Left lobe of liver (tissue), 2 donors: ENCODE measurements around the gene CRHBP. TPM values are rescaled to one million over a fixed set of nuclear protein-coding genes. Genes with fewer than 3 reads are reported as not detected.
"Not testable (repeated sequence)": the region's sequence is repeated elsewhere in the genome, so short reads cannot be mapped to it uniquely, and the experiment has no call there.

Experiments
- ATAC-seq: fragments of 200-7000 bp; cut with Tn5 transposase; one replicate; pipeline ENCODE4 v1.9.1; 2020; ENCODE audit warnings: mild to moderate bottlenecking, moderate library complexity
- DNase-seq: peaks from one replicate; pipeline ENCODE4 v3.0.0-alpha.2; 2020; ENCODE audit warnings: low spot score
- total RNA-seq: library from RNA; stranded (reverse); gene quantifications from one replicate; pipeline ENCODE4 v1.2.1, GENCODE V29; 2021
- donor health status: DM: no; HTN: no; CAD: no; lungs with moderate emphysema.
- donor health status: DM: no; HTN: yes; CAD: no.

Gene CRHBP, protein sequence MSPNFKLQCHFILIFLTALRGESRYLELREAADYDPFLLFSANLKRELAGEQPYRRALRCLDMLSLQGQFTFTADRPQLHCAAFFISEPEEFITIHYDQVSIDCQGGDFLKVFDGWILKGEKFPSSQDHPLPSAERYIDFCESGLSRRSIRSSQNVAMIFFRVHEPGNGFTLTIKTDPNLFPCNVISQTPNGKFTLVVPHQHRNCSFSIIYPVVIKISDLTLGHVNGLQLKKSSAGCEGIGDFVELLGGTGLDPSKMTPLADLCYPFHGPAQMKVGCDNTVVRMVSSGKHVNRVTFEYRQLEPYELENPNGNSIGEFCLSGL
- 26.4 TPM for total RNA-seq

DNA sequence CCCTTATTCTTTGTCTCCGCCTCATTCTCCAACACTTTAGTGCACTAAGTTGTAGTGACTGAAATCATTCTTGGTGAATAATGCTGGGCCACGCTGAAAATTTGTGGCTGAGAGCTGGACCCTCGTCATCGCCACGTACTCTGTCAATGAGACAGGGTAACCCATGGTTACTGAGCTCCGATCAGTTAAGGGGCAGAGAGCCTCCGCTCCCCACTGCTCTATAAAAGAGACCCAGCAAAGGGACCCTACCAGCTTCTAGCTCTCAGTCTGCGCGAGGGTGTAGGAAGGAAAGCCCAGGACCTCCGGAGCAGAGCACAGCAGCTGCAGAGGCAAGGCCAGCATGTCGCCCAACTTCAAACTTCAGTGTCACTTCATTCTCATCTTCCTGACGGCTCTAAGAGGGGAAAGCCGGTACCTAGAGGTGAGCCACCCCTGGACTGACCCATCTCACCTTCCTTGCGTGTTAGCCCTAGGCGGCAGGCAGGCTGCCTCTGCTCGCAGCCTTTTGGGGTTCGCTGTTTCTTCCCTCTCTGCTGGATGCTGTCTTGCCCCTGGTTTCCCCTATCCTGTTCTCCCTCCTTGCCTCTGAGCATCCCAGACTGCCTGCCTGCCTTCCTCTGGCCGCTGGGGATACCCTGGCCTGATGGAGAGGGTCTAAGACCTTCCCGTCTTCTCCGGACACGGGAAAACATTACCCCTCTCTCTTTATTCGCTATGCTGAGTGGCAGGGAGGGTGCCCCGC, at the start of gene CRHBP:
Gene CRHBP, plus strand, starts transcription at position 251 of the 742 bp plus-strand sequence. Its CDS starts 90 bp downstream, at position 341.
- peak; percentile 43 for ATAC-seq
- DNase-seq = no peak

DNA sequence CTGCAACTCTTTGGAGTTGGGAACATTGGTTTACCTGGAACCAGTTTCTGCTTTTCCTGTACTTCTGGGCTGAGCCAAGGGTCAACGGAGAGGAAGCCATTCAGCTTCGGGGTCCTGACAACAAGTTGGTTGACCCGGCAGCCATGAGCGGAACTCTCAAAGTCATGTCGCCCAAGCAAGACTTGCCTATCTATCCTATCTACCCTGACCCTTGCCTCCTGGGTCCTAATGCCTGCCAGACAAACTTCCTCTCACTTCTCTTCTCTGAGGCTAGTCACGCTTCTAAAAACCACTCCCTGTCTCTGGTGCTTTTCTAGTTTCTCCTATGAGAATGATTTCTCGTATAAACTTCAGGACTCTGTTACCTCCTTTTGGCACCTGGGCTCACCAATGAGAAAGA, 44.7 kb upstream of the CRHBP start:
- DNase-seq (no peak), ATAC-seq (no peak)

DNA sequence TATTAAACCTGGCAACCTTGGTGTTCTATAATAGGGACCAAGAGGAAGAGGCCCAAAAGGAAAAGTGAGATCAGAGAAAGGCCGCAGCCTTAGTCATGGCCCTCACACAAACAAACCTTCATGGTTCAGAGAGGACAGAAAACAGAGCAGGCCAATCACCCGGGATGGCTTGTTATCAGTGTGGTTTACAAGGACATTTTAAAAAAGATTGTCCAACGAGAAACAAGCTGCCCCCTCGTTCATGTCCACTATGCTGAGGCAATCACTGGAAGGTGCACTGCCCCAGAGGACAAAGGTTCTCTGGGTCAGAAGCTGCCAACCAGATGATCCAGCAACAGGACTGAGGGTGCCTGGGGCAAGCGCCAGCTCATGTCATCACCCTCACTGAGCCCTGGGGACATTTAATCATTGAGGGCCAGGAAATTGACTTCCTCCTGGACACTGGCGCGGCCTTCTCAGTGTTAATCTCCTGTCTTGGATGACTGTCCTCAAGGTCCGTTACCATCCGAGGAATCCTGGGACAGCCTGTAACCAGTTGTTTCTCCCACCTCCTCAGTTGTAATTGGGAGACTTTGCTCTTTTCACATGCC, 42.4 kb upstream of the CRHBP start:
- ATAC-seq (peak; percentile 70), DNase-seq (peak; percentile 93)

DNA sequence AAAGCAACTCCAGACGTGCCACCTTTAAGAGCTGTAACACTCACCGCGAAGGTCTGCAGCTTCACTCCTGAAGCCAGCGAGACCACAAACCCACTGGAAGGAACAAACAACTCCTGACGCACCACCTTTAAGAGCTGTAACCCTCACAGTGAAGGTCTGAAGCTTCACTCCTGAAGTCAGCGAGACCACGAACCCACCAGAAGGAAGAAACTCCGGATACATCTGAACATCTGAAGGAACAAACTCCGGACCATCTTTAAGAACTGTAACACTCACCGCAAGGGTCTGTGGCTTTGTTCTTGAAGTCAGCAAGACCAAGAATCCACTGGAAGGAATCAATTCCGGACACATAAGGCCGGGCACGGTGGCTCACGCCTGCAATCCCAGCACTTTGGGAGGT, 38.2 kb upstream of the CRHBP start:
- not testable (repeated sequence) for DNase-seq, ATAC-seq

DNA sequence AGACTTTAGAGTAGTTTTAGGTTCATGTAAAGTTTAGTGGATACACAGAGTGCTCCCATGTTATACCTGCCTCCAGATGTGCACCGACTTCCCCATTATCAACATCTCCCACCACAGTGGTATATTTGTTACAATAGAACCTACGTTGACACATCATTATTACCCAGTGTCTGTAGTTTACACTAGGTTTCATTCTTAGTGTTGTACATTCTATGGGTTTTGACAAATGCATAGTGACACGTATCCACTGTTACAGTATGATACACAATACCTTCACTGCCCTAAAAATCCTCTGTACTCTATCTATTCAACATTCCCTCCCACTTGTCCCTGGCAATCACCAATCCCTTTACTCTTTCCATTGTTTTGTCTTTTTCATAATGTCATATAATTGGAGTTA, 34.3 kb upstream of the CRHBP start:
- DNase-seq (no peak), ATAC-seq (no peak)

DNA sequence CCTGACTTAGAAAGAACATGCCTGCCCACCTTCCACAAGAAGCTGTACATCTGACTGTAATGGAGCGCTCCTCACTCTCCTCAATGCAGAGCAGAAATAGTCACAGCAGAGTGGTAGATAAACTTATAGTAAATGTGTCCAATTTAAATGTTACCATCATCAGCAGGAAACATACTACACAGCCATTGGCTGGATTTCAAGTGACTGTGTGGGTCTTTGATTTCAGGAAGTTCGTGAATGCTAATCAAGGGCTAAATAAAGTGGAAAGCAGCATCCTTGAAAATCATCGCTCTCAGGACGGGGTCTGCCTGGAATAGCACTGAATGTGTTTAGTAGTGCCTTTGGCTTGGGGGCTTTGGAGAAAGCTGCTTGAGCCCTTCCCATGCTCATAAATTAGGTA, 32.4 kb upstream of the CRHBP start:
- no peak for ATAC-seq
- DNase-seq = no peak

DNA sequence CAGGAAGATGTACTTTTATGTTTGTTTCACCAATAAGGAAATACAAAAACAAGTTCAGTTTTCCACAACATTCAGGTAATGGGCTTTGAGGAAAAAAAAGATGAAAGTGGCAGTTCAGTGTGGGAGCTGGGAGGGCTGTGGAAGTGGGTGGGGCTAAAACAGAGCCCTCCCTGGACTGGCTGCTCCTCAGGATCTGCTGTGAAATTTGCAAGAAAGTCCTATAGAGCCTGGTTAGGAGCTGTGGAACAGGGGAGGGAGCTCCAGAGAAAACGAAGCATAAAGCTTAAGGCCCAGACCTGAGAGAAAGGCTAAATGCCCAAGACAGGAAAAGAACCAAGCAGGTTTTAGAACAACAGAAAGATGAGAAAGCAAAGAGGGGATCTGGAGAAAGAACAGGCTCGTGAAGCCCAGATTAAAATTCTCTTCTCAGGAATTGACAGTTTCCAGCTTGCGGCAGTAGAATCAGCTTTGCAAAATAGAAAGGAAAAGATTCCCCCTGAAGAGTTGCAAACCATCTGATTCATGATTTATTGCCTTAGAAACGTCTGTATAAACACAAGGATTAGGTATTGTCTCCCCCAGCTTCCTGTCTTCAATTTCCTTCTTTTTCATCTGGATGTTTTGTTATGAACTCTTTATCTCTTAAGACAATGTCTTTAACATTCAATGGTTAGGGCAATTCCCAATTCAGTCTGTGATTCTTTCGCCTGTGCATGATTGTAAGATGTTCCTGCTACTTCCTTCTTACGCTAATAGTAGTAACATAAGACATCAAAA, 26.3 kb upstream of the CRHBP start:
- no peak for DNase-seq
- no peak for ATAC-seq

DNA sequence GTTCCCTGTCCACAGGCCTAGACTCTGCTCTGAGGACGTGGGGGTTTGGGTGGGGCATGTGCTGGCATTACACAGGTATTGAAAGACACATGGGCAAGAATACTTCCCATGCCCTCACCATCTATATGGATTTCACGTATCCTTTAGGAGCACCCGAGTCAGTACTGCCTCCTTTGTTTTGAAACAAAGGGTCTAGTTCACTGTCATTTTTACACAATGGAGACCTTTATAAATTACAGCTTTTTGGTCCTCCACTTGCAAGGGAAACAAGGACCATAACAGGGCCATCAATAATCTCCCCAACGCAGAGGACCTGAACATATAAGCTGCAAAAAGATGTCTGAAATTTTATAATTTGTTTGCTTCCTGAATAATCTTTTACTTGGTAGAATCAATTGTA, 24.9 kb upstream of the CRHBP start:
- DNase-seq (no peak), ATAC-seq (no peak)

DNA sequence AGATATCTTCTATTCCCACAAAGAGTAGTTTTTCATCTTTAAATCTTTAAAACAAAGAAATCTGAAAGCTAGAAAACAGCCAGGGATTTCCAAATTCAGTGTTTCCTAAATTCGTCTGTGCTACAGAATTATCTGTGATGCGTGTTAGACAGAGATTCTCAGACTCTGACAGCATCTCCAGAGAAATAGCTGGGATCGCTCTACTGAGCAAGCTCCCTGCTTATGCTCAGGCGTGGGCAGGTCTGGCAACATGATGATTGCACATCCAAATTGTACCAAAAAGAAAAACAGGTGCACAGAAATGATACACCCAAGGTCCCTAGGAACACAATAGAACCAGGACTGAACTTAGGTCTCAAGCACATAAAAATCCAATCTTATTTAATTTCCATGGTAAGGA, 22.8 kb upstream of the CRHBP start:
- ATAC-seq = no peak
- no peak for DNase-seq

DNA sequence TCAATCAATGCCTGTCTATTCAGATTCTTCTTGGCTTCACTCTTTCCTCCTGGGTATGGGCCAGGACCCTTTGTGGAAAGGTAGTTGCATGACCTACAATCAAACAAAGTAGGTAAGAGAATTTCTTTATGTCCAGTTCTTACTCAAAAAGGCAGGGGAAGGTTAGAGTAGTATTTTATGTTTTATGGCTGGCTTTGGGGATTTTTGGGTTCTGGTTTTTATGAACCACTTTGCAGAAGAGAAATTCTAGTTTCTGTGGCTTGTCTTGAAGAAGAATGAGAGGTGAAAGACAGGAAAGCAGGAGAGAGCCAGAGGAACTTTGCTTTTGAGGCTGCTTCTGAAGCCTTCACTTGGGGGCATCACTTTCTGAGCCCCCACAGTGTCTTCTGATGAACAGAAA, 14.7 kb upstream of the CRHBP start:
- ATAC-seq = no peak
- DNase-seq = no peak

DNA sequence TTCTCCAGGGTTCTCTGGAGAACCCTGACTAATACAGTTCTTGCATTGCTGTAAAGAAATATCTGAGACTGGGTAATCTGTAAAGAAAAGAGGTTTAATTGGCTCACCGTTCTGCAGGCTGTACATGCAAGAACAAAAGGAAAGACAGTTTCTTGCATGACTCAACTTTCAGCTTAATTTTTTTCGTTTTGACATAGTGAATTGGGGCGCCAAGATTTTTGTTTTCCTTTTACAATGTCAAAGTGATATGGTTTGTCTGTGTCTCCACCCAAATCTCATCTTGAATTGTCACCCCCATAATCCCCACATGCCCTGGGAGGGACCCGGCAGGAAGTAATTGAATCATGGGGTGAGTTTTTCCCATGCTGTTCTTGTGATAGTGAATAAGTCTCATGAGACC, 11.8 kb upstream of the CRHBP start:
- no peak for ATAC-seq
- no peak for DNase-seq

DNA sequence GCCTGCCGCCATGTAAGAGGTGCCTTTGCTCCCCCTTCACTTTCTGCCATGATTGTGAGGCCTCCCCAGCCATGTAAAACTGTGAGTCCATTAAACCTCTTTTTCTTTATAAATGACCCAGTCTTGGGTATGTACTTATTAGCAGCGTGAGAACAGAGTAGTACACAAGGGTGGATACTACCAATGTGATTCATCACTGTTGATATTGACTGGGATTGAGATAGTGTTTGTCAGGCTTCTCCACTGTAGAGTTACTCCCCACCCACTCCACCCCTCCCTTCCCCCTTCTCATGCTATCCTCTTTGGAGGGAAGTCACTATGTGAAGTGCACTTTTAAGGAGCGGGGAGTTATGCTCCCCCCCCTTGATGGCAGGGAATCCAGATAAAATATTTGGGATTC, 11.4 kb upstream of the CRHBP start:
- ATAC-seq = no peak
- no peak for DNase-seq

DNA sequence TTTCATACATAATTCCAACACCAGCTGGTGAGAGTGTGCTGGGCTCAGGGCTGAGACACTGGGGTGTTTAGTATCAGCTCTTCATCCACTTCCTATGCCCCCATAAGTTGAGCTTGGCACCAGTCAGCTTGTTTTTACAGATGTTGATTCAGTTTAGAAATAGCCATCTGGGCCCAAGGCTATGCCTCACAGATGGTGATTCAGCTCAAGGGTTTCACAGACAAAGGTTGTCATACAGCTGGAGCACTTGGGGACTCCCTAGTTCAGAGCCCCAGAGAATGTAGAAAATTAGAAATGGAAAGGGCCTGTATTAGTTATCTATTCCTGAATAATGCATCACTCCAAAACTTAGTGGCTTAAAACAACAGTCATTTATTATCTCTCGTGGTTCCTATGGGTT, 10.3 kb upstream of the CRHBP start:
- DNase-seq = no peak
- ATAC-seq = no peak

DNA sequence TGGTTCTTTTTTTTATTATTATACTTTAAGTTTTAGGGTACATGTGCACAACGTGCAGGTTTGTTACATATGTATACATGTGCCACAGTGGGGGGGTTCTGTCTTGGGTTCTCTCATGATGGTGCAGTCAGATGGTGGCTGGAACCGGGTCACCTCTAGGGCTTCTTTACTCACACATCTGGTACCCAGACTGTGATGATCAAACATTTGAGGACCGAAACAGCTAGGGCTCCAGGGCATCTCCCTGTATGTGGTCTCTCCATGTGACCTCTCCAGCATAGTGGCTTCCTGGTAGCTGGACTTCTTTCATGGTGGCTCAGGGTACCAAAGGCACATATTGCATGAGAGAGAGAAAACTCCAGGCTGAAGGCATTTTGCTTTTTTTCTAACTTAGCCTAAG, 9.8 kb upstream of the CRHBP start:
- ATAC-seq (no peak), DNase-seq (no peak)

DNA sequence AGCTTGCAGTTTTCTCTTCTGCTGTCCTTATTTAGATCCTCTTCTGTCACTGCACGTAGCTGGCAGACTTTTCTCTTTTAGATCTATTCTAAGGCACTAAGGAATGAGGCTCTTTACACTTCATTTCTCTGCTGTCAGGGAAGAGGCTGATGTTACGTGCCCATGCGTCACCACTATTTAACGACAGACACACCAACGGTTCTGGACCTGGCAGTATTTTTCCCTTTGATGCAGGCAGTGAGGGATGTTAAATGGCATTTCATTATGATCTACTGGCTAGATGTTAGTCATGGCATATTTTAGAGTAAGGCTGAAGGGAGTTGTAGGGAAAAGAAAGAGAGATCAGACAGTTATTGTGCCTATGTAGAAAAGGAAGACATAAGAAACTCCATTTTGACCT, 8.2 kb upstream of the CRHBP start:
- ATAC-seq = no peak
- DNase-seq = no peak

DNA sequence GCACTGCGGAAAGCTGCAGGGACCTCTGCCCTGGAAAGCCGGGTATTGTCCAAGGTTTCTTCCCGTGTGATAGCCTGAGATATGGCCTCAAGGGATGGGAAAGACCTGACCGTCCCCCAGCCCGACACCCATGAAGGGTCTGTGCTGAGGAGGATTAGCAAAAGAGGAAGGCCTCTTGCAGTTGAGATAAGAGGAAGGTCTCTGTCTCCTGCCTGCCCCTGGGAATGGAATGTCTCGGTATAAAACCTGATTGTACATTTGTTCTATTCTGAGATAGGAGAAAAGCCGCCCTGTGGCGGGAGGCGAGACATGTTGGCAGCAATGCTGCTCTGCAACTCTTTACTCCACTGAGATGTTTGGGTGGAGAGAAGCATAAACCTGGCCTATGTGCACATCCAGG, 7.6 kb upstream of the CRHBP start:
- DNase-seq, ATAC-seq: not testable (repeated sequence)

DNA sequence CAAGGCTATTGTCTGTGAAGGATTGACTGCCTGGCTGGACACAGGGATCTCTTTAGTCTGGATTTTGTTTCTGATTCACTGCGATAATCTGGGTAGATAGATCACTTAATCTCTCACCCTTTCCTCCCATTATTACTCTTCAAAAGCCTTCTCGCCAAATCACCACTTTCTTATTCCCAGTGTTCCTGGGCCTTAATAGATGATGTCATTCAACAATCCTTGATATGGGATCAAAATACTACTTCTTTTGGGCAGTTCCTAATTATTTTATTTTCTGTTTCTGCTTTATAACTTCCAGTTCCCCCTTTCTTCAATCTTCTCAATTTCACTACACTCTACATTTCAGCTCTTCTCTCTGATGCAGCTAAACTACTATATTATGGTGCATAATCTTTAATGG, 6.8 kb upstream of the CRHBP start:
- DNase-seq = no peak
- no peak for ATAC-seq

DNA sequence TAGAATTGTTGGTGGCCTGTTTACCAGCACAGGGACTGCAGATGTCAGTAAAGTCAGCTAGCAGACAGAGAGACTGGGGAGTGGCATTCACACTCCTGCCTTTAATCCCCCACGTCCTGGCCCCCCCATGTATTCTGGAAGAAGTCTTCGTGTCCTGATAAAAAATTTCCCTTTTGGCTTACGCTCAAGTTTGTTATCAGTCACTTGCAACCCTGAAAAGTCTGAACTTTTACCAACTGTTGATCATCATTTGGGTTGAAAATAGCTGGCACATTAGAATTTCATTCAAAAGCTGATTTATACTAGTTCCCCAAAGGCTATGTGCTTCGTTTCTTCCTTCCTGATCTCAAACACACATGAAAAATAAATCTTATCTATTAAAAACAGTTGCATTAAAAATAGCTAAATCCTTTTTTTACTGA, 5.8 kb upstream of the CRHBP start:
- ATAC-seq (peak; percentile 46), DNase-seq (no peak)

DNA sequence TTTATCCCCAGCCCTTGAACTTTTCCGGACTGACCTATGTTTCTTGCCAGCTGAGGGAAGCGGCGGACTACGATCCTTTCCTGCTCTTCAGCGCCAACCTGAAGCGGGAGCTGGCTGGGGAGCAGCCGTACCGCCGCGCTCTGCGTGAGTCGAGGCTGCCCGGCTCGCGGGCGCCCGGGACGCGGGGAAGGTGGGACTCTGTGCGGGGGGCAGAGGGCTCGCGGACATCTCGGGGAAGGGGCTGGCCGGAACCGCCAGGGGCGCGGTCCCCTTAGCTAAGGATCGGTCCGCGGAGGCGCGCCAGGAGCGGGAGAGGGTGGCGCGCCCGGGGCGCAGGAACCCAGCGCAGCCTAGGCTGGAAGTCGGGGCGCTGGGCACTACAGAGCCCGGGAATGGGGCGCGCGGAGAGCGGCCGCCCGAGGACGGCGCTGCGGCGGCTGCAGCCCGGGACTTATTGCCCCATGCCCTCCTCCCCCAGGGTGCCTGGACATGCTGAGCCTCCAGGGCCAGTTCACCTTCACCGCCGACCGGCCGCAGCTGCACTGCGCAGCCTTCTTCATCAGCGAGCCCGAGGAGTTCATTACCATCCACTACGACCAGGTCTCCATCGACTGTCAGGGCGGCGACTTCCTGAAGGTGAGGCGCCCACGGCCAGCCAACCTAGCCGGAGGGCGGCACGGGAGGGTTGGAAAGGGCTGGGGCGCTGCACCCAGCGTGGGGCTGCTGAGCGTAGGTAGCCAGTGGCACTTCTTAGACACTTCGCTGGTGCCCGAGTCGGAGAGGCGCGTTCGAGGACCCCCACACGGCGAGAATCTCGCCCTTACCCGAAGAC, 922 bp downstream of the CRHBP start:
- ATAC-seq = peak; percentile 72
- DNase-seq = no peak

DNA sequence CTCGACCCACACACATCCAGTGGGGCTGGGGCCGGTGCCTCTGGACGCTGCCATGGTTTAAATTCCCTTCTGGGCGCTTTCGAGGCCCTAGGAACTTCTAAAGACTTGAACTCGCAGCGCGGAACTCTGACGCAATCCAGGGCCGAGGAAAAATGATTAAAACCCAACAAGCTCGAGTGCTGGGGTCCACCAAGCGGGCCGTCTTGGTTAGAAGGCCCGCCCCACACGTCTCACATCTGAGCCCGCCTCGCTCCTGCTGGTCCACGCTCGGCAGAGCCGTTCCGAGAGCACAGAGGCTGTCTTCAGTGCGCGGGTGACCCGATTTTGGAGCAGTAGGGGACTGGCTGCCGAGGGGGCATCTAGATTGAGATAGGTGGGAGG, 1.5 kb downstream of the CRHBP start:
- DNase-seq (no peak), ATAC-seq (peak; percentile 17)

DNA sequence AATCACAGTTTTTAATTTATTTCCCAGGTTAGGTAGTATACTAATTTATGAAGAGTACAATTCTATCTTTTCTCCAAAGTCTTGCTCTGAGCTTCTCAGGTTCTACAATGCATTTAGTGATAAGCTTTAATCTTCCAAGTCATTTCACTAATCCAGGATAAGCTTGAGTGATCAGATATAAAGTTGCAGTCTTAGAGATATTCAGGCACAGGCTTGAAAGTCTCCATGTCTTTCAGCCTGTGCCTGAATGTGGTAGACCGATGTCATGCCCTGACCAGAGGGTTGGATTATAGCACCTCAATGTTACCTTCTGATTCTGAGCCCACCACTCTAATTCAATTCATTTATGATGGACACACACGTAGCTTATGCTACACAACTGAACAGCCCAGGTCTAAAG, 3.2 kb downstream of the CRHBP start:
- DNase-seq (no peak), ATAC-seq (no peak)
